OCI-LY3 (cell line): ENCODE data around the gene RNF144B.

Source experiments
- H2AFZ ChIP-seq: fragments of 200-600, 300-600 bp; shearing (Covaris generic); 2 replicates; pipeline ENCODE4 v1.6.0; 2014; ENCODE audit warnings: antibody characterized with exemption, low read depth, low read length
- H3K27ac ChIP-seq: fragments of 200-600, 300-600 bp; sonication (generic); 2 replicates; pipeline ENCODE4 v1.5.1; 2014; ENCODE audit warnings: mild to moderate bottlenecking, low read length, moderate library complexity, mixed read lengths
- H3K27me3 ChIP-seq: fragments of 200-600, 300-600 bp; sonication (generic); 2 replicates; pipeline ENCODE4 v1.6.1; 2014; ENCODE audit warnings: low read depth, low read length, mixed read lengths
- H3K36me3 ChIP-seq: fragments of 200-600, 300-600 bp; sonication (generic); replicated peaks from 2 replicates; pipeline ENCODE3; 2014; ENCODE audit warnings: low read depth, low read length, mixed read lengths
- H3K4me1 ChIP-seq: fragments of 300-600, 200-600 bp; sonication (generic); 2 replicates; pipeline ENCODE4 v1.6.1; 2014; ENCODE audit warnings: low read length, mixed read lengths
- H3K4me2 ChIP-seq: fragments of 200-600, 300-600 bp; sonication (generic); 2 replicates; pipeline ENCODE4 v1.6.1; 2014; ENCODE audit warnings: low read length, mixed read lengths
- H3K4me3 ChIP-seq: fragments of 300-600, 200-600 bp; sonication (generic); 2 replicates; pipeline ENCODE4 v1.5.1; 2014; ENCODE audit warnings: antibody characterized with exemption, mild to moderate bottlenecking, low read length, moderate library complexity
- H3K79me2 ChIP-seq: fragments of 300-600, 200-600 bp; shearing (Covaris generic); 2 replicates; pipeline ENCODE4 v1.6.1; 2014; ENCODE audit warnings: mild to moderate bottlenecking, low read length, mixed read lengths
- H3K9ac ChIP-seq: fragments of 300-600, 200-600 bp; shearing (Covaris generic); 2 replicates; pipeline ENCODE4 v1.6.0; 2014; ENCODE audit warnings: mild to moderate bottlenecking, low read length, moderate library complexity
- H3K9me3 ChIP-seq: fragments of 200-600, 300-600 bp; shearing (Covaris generic); 2 replicates; pipeline ENCODE4 v1.6.1; 2014; ENCODE audit warnings: low read length, mixed read lengths; ENCODE audit not compliant: insufficient read depth
- H4K20me1 ChIP-seq: fragments of 200-600, 300-600 bp; sonication (generic); 2 replicates; pipeline ENCODE4 v1.6.1; 2016; ENCODE audit warnings: low read length, mixed read lengths; ENCODE audit not compliant: insufficient read depth
- CTCF ChIP-seq: fragments of 200-600, 300-600 bp; sonication (generic); IDR thresholded peaks from 2 replicates; pipeline ENCODE4 v1.5.1; 2014; ENCODE audit warnings: antibody characterized with exemption, low read length, low read depth
- EZH2phosphoT487 ChIP-seq: fragments of 200-600 bp; shearing (Covaris generic); IDR thresholded peaks from 2 replicates; pipeline ENCODE4 v1.6.1; 2018; ENCODE audit warnings: antibody characterized with exemption, mixed run types, low read depth

Gene RNF144B

DNA sequence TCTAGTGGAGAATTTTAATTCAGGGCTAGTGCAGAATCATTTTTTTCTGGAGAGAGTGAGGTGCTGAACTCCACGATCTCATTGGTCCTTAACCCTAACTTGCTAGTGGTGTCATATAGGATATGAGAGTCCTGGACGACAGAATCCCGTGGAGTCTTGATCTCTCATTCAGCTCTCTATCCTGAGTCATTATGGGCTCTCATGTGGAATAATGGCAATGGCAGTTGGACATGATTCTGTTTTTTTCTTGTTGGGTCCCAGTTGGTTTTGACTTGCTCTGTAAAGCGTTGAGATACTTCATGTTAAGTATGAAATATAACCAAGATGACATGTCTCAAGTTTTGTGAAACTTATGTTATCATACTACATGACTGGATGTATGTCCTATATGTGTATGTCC is 6.3 kb upstream of the RNF144B start:
- no peak overlapping the region for H3K27ac ChIP-seq
- H3K9me3 ChIP-seq, result no peaks in the 10 kb centered on the region
- TF ChIP-seq CTCF (no peak), EZH2phosphoT487 (no peak)
- peak overlapping the region; percentile 81 for H3K4me2 ChIP-seq
- no peak overlapping the region for H2AFZ ChIP-seq
- no peaks in the 10 kb centered on the region for H3K79me2 ChIP-seq
- H3K36me3 ChIP-seq, result no peaks in the 10 kb centered on the region
- no peaks in the 10 kb centered on the region for H3K27me3 ChIP-seq
- peaks cover 25% of the 10 kb centered on the region for H3K4me1 ChIP-seq
- no peak overlapping the region for H3K9ac ChIP-seq
- peak overlapping the region; percentile 60 for H3K4me3 ChIP-seq
- no peaks in the 10 kb centered on the region for H4K20me1 ChIP-seq

DNA sequence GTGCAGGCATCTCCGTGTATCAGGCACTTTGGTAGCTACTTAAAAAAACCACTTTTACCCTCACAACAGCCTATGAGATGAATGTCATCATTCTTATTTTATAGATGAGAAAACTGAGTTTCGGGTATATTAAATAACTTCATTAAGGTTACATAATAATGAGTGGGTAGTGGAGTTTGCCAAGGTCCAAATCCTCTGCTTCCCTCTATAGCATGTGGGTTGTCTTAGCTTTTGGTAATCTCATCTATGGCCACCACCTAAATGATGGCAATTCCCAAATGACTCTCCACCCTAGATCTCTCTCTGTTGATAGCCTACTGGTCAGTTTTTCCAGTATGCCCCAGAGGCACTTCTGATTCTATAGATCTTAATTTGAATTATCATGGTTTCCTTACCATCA is 3.7 kb upstream of the RNF144B start:
- no peak overlapping the region for H3K27ac ChIP-seq
- no peaks in the 10 kb centered on the region for H4K20me1 ChIP-seq
- TF ChIP-seq EZH2phosphoT487, result no peak
- TF ChIP-seq CTCF, result no peak
- no peak overlapping the region for H3K4me2 ChIP-seq
- no peak overlapping the region for H3K9ac ChIP-seq
- H3K36me3 ChIP-seq, result peaks cover 8% of the 10 kb centered on the region
- no peak overlapping the region for H3K4me3 ChIP-seq
- peaks cover 34% of the 10 kb centered on the region for H3K4me1 ChIP-seq
- H3K27me3 ChIP-seq, result no peaks in the 10 kb centered on the region
- no peaks in the 10 kb centered on the region for H3K9me3 ChIP-seq
- no peak overlapping the region for H2AFZ ChIP-seq
- peaks cover 13% of the 10 kb centered on the region for H3K79me2 ChIP-seq

DNA sequence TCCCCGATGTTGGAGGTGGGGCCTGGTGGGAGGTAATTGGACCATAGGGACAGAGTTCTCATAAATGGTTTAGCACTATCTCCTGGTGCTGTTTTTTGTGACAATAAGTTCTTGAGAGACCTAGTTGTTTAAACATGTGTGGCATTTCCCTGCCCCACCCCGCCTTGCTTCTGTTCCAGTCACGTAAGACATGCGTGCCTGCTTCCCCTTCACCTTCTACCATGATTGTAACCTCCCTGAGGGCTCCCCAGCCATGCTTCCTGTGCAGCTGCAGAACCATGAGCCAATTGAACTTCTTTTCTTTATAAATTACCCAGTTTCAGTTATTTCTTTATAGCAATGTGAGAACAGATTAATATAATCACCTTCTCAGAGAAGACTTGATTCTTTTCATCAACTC is 2.5 kb upstream of the RNF144B start:
- H3K4me1 ChIP-seq, result peaks cover 30% of the 10 kb centered on the region
- no peak overlapping the region for H3K4me2 ChIP-seq
- H2AFZ ChIP-seq, result no peak overlapping the region

DNA sequence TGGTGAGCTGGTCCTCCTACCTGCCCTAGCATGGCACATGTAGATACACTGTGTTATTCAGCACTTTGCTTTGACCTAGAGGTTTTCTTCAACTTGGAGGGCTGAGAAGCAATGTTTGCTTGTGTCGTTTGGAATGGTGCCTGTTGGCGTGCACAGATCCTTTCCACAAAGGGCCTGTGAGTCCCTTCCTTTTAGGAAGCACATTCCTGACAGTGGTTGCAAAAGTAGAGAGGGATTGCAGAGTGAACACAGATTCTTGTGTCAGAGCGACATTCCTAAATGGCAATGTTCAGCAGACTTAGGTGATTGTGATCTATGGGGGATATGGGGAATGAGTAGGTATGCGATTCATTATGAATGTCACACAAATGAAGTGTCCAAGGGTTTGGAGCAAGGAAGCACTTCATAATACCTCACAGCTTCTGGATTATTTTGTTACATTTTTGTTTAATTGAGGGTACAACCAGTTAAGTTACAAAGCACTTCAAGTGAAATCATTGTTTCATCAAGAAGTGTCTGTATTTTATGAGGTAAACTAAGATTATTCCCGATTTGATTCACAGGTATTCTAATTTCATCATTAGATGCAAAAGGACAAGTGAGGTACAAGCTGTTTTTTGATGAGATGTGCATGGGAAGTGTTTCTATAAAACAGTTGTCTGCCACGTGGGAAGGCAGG is 713 bp upstream of the RNF144B start:
- peak overlapping the region; percentile 99 for H3K4me3 ChIP-seq
- H4K20me1 ChIP-seq, result peaks cover 8% of the 10 kb centered on the region
- peak overlapping the region; percentile 82 for H3K27ac ChIP-seq
- H3K9me3 ChIP-seq, result no peaks in the 10 kb centered on the region
- TF ChIP-seq EZH2phosphoT487 (no peak), CTCF (no peak)
- H2AFZ ChIP-seq, result no peak overlapping the region
- H3K4me1 ChIP-seq, result peaks cover 24% of the 10 kb centered on the region
- peaks cover 32% of the 10 kb centered on the region for H3K36me3 ChIP-seq
- peak overlapping the region; percentile 98 for H3K9ac ChIP-seq
- H3K27me3 ChIP-seq, result no peaks in the 10 kb centered on the region
- peak overlapping the region; percentile 80 for H3K4me2 ChIP-seq
- peaks cover 43% of the 10 kb centered on the region for H3K79me2 ChIP-seq

More for the DNA sequence above, 2.5 kb upstream of the RNF144B start:
- TF ChIP-seq CTCF (no peak), EZH2phosphoT487 (no peak)
- H3K9me3 ChIP-seq, result no peaks in the 10 kb centered on the region
- H3K27me3 ChIP-seq, result no peaks in the 10 kb centered on the region
- no peak overlapping the region for H3K27ac ChIP-seq
- H3K9ac ChIP-seq, result no peak overlapping the region
- peaks cover 25% of the 10 kb centered on the region for H3K79me2 ChIP-seq
- peaks cover 20% of the 10 kb centered on the region for H3K36me3 ChIP-seq
- no peak overlapping the region for H3K4me3 ChIP-seq
- no peaks in the 10 kb centered on the region for H4K20me1 ChIP-seq
